ENCODE data around the gene TARS2. TPM values are rescaled to one million over a fixed set of nuclear protein-coding genes. Genes with fewer than 3 reads are reported as not detected.

Gene TARS2
- total and polyA plus RNA-seq, 10 of the 15 experiments (the other 5 are each of a cell fraction or from before 2014, with no cell fraction given), result 11.0 to 51.8 (median 45.2) TPM

DNA sequence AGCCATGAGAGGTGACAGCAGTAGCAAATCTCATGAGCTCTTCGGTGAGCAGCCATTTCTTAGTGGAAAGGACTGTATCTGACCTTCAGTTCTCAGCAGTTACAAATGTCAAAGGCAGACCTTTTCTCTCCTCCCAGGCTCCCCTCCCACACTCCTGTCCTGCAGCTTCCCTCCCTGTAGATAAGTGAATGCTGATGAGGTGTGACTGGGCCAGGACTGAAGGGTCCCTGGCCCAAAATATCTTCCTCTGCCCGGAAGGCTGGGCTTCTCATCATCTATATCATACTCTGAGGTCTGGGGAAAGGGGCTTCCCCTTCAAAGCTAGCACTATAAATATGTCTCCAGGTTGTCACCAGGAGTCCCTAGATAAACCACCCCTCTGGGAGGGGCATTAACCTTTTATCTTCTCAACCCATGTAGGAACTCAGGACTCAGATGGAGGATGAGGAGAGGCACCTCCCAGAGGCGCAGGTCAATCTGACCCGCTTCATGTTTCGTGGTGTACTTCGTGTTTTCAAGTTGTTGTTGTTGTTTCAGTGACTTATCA is 58.3 kb downstream of the TARS2 start:
- DNase-seq (ENCODE audit: low read depth, low spot score), result no peak
- TF ChIP-seq ESRRA (IDR thresholded peaks at IDR 0.05; ENCODE audit: low read length), result no peak
- TF ChIP-seq, protein P1, sequence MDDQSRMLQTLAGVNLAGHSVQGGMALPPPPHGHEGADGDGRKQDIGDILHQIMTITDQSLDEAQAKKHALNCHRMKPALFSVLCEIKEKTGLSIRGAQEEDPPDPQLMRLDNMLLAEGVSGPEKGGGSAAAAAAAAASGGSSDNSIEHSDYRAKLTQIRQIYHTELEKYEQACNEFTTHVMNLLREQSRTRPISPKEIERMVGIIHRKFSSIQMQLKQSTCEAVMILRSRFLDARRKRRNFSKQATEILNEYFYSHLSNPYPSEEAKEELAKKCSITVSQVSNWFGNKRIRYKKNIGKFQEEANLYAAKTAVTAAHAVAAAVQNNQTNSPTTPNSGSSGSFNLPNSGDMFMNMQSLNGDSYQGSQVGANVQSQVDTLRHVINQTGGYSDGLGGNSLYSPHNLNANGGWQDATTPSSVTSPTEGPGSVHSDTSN (IDR thresholded peaks at IDR 0.05; ENCODE audit: insufficient replicate concordance, low read depth, low read length), result no peak
- no peak for TF ChIP-seq ZNF384 (IDR thresholded peaks at IDR 0.05; ENCODE audit: borderline replicate concordance, low read depth, low read length)
- TF ChIP-seq IRF4 (IDR thresholded peaks at IDR 0.05; ENCODE audit: low read depth, low read length), result no peak
- TF ChIP-seq, protein P2, sequence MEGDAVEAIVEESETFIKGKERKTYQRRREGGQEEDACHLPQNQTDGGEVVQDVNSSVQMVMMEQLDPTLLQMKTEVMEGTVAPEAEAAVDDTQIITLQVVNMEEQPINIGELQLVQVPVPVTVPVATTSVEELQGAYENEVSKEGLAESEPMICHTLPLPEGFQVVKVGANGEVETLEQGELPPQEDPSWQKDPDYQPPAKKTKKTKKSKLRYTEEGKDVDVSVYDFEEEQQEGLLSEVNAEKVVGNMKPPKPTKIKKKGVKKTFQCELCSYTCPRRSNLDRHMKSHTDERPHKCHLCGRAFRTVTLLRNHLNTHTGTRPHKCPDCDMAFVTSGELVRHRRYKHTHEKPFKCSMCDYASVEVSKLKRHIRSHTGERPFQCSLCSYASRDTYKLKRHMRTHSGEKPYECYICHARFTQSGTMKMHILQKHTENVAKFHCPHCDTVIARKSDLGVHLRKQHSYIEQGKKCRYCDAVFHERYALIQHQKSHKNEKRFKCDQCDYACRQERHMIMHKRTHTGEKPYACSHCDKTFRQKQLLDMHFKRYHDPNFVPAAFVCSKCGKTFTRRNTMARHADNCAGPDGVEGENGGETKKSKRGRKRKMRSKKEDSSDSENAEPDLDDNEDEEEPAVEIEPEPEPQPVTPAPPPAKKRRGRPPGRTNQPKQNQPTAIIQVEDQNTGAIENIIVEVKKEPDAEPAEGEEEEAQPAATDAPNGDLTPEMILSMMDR (IDR thresholded peaks at IDR 0.05 in 2 of 3, conservative IDR thresholded peaks at IDR 0.05 in 1 of 3; ENCODE audit: control insufficient read depth in 2 of 3, extremely low read depth in 1 of 3, insufficient read depth in 1 of 3, low read depth in 3 of 3, low read length in 3 of 3), result no peak
- no peak for TF ChIP-seq FOS (IDR thresholded peaks at IDR 0.05; ENCODE audit: borderline replicate concordance, extremely low read depth, insufficient read length)
- no peak for TF ChIP-seq STAT1 (conservative IDR thresholded peaks at IDR 0.05)
- TF ChIP-seq ZNF274 (IDR thresholded peaks at IDR 0.05; ENCODE audit: insufficient read depth, insufficient read length), result no peak
- TF ChIP-seq ZSCAN29 (IDR thresholded peaks at IDR 0.05), result no peak
- TF ChIP-seq NR2C1 (IDR thresholded peaks at IDR 0.05), result no peak
- TF ChIP-seq, protein P3, sequence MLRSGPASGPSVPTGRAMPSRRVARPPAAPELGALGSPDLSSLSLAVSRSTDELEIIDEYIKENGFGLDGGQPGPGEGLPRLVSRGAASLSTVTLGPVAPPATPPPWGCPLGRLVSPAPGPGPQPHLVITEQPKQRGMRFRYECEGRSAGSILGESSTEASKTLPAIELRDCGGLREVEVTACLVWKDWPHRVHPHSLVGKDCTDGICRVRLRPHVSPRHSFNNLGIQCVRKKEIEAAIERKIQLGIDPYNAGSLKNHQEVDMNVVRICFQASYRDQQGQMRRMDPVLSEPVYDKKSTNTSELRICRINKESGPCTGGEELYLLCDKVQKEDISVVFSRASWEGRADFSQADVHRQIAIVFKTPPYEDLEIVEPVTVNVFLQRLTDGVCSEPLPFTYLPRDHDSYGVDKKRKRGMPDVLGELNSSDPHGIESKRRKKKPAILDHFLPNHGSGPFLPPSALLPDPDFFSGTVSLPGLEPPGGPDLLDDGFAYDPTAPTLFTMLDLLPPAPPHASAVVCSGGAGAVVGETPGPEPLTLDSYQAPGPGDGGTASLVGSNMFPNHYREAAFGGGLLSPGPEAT (IDR thresholded peaks at IDR 0.05; ENCODE audit: low read depth), result no peak
- no peak for TF ChIP-seq HDAC6 (IDR thresholded peaks at IDR 0.05; ENCODE audit: unreplicated experiment)
- TF ChIP-seq, protein P4, sequence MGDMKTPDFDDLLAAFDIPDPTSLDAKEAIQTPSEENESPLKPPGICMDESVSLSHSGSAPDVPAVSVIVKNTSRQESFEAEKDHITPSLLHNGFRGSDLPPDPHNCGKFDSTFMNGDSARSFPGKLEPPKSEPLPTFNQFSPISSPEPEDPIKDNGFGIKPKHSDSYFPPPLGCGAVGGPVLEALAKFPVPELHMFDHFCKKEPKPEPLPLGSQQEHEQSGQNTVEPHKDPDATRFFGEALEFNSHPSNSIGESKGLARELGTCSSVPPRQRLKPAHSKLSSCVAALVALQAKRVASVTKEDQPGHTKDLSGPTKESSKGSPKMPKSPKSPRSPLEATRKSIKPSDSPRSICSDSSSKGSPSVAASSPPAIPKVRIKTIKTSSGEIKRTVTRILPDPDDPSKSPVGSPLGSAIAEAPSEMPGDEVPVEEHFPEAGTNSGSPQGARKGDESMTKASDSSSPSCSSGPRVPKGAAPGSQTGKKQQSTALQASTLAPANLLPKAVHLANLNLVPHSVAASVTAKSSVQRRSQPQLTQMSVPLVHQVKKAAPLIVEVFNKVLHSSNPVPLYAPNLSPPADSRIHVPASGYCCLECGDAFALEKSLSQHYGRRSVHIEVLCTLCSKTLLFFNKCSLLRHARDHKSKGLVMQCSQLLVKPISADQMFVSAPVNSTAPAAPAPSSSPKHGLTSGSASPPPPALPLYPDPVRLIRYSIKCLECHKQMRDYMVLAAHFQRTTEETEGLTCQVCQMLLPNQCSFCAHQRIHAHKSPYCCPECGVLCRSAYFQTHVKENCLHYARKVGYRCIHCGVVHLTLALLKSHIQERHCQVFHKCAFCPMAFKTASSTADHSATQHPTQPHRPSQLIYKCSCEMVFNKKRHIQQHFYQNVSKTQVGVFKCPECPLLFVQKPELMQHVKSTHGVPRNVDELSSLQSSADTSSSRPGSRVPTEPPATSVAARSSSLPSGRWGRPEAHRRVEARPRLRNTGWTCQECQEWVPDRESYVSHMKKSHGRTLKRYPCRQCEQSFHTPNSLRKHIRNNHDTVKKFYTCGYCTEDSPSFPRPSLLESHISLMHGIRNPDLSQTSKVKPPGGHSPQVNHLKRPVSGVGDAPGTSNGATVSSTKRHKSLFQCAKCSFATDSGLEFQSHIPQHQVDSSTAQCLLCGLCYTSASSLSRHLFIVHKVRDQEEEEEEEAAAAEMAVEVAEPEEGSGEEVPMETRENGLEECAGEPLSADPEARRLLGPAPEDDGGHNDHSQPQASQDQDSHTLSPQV (IDR thresholded peaks at IDR 0.05), result no peak
- no peak for TF ChIP-seq PAX8 (IDR thresholded peaks at IDR 0.05)

More for the DNA sequence above, 58.3 kb downstream of the TARS2 start:
- intact Hi-C loops (cut with micrococcal nuclease; ENCODE audit: unreplicated experiment) (no loop called here), in situ Hi-C loops (cut with MboI) (no loop called here)
- SMC1A ChIA-PET (ENCODE audit: uncharacterized antibody, unreplicated experiment), result interaction anchor here (0.7 kb wide), 1 partner anchor 450 kb away, joined by 3 read pairs; no protein-coding TSS in a partner anchor
- POLR2A ChIA-PET, result interaction anchor here (0.6 kb wide), 1 partner anchor 16 kb away, joined by 6 read pairs; no protein-coding TSS in a partner anchor
- RAD21 ChIA-PET (ENCODE audit: unreplicated experiment), result no interaction called here
- CTCF ChIA-PET, result interaction anchor here (0.5 to 4.9 kb wide), 3 partner anchors 13 to 442 kb away, joined by 3 to 20 read pairs (median 3); no protein-coding TSS in a partner anchor
- Histone ChIP-seq H3K4me2 (ENCODE audit: control insufficient read depth, insufficient read depth) (no peak overlapping the region), H3K4me3 (no peak overlapping the region), H3K27me3 (replicated peaks in 1 of 2; ENCODE audit: control insufficient read depth in 2 of 2, insufficient read depth in 2 of 2, low read length in 1 of 2) (no peaks in the 10 kb centered on the region), H3K27ac (ENCODE audit: control insufficient read depth, insufficient read depth) (no peak overlapping the region), H3K4me1 (ENCODE audit: control insufficient read depth, insufficient read depth, low read length) (peaks cover 3% of the 10 kb centered on the region; the same call in 1 of the 2 replicates), H3K9me3 (replicated peaks; ENCODE audit: control insufficient read depth, insufficient read depth, low read length) (no peaks in the 10 kb centered on the region), H2AFZ (ENCODE audit: control insufficient read depth, low read depth, low read length) (no peak overlapping the region), H3K36me3 (ENCODE audit: control insufficient read depth in 2 of 2, insufficient read depth in 2 of 2, low read length in 1 of 2) (no peaks in the 10 kb centered on the region), H3K79me2 (ENCODE audit: control insufficient read depth, insufficient read depth, low read length) (no peaks in the 10 kb centered on the region), H3K9ac (ENCODE audit: control insufficient read depth, insufficient read depth, low read length) (no peak overlapping the region), H4K20me1 (ENCODE audit: control insufficient read depth, insufficient read depth) (no peaks in the 10 kb centered on the region)
- ATAC-seq (no peak), FAIRE-seq (no peak)
- 61% methylated on average over 6 of the region's 6 CpGs for WGBS (ENCODE audit: insufficient coverage, insufficient replicate concordance, low lambda C conversion rate, missing lambda C conversion rate)
- BruUV-seq (replicated peaks), result no TSS peak

Data from GM12878 (cell line).